GM19328 (cell line): Measurements from ENCODE around the gene CHTF18.

ENCODE experiments used
- ATAC-seq: cut with Tn5 transposase; IDR thresholded peaks from one replicate; pipeline ENCODE4 v1.9.1; 2021; ENCODE audit warnings: mild to moderate bottlenecking, moderate library complexity; ENCODE audit not compliant: unreplicated experiment

Gene CHTF18

DNA sequence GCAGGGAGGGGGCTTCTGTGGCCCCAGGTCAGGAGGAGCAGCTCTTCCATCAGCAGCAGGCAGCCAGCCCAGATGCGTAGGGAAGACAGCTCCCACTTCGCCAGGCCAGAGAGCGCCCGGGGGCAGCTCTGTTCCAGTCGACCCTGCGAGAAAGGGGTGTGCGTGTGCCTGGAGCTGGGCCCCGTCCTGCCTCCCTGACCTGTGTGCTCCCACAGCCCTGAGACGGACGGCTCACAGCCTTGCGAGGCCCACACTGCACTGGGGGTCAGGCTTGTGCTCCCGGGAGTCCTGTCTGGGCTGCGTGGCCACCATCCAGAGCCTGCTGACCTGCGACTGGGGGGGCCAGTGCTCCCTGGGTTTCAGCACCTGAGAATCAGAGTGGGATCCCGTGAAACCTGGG is 28.4 kb upstream of the CHTF18 start:
- no peak for ATAC-seq

GRCh38 chr16:760545-761343 is 27.7 kb upstream of the CHTF18 start, which contains the start of gene MSLN:
TSS of gene MSLN (plus strand) at chr16:760734. CDS start at chr16:762681, 1,947 bp downstream.
- no peak for ATAC-seq

GRCh38 chr16:761625-762513 is 26.6 kb upstream of the CHTF18 start:
- ATAC-seq = no peak

DNA sequence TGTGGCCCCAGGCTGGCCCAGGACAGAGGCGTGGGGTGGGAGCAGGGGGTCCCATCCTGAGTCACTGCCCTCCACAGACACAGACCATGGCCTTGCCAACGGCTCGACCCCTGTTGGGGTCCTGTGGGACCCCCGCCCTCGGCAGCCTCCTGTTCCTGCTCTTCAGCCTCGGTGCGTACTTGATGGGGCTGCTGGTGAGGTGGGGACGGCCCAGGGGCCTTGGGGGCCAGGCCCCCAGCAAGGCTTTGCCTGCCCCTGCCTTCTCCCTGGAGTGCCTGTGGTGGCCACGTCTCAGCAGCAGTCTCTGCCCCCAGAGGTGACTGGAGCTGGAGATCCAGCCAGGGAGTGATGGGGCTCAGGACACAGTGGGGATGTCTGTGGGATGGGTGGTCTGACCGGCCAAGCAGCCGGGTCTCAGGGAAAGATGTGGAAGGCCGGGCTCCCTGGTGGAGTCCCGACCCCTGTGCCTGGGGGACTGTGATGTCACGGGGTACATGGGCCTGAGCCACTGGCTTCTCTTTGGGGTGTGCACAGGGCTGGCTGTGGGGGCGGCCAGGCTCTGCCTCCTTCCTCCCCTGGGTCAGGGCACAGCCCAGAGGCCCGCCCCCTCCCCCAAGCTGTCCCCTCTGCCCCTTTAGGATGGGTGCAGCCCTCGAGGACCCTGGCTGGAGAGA is 25.7 kb upstream of the CHTF18 start:
- no peak for ATAC-seq

DNA sequence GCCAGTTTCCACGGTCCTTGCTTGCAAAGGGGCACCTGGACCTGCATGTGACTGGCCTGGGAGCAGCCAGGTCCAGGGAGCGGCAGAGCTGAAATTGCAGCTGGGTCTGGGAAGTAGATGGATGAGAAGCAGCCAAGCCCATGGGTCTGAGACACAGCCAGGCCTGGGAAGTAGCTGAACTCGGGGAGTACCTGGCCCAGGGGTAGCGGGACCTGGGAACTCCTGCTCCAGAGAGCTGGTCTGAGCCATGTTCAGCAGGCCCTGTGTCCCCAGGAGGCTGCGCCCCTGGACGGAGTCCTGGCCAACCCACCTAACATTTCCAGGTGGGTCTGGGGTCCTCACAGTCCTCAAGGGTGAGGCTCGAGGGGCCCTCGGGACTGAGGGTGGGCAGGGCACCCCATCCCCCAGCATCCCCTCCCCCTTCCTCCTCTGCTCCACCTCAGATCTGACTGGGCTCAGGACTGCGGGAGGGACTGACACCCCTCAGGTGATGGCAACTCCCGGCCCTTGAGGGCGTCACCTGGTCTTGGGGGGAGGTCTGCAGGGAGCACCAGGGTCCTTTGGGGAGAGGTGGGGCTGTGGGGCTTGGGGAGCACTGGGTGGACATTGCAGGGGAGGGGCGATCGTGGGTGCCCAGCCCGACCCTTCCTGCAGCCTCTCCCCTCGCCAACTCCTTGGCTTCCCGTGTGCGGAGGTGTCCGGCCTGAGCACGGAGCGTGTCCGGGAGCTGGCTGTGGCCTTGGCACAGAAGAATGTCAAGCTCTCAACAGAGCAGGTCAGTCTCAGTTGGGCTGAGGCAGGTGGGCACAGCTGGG is 24.8 kb upstream of the CHTF18 start:
- no peak for ATAC-seq

DNA sequence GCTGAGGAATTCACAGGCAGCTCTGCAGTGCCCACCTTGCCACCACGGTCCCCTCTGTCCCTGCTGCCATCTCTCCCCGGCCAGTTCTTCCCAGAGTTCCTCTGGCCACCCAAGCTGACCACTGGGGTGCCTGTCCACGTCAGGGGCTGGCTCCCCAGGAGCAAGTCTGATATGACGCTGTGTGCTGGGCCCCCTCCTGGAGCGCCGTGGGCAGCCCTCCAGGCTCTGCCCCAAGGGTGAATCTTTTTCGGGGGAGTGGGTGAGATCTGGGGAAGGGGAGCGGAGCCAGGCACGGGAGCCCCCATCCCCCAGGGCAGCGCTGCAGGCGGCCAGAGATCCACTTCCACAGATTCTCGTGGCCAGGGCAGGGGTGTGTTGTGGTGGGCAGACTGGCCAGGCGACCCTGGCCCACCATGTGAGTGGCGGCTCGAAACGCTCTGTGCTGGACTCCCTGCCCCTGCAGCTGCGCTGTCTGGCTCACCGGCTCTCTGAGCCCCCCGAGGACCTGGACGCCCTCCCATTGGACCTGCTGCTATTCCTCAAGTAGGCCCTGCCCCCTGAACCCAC is 24.2 kb upstream of the CHTF18 start:
- no peak for ATAC-seq

DNA sequence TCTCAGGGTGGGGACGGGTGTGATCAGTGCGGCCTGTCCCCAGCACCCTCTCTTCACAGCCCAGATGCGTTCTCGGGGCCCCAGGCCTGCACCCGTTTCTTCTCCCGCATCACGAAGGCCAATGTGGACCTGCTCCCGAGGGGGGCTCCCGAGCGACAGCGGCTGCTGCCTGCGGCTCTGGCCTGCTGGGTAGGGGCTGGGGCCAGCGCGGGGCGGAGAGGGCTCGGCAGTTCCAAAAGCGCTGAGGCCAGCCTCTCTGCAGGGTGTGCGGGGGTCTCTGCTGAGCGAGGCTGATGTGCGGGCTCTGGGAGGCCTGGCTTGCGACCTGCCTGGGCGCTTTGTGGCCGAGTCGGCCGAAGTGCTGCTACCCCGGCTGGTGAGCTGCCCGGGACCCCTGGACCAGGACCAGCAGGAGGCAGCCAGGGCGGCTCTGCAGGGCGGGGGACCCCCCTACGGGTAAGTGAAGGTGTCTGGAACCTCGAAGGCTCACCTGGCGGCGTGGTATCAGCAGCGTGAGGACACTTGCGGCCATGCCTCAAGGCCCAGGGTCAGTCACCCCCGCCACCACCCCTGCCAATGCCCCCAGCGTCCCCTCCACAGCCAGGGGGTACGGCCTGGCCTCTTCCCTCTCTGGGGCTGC is 23.5 kb upstream of the CHTF18 start:
- ATAC-seq = no peak

DNA sequence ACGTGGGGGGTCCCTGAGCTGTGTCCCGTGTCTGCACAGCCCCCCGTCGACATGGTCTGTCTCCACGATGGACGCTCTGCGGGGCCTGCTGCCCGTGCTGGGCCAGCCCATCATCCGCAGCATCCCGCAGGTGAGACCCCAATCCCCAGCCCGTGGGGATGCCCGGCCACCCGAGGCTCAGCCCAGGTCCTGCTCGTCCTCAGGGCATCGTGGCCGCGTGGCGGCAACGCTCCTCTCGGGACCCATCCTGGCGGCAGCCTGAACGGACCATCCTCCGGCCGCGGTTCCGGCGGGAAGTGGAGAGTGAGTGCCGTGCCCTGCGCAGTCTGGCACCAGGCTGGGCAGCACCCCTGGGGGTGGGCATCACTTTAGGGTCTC is 22.9 kb upstream of the CHTF18 start:
- no peak for ATAC-seq

- no peak for ATAC-seq
Measured at GRCh38 chr16:766008-766819, 22.2 kb upstream of the CHTF18 start.

- no peak for ATAC-seq
Measured at GRCh38 chr16:766820-767640, 21.4 kb upstream of the CHTF18 start.

- ATAC-seq = no peak
Measured at GRCh38 chr16:767743-768235, 20.6 kb upstream of the CHTF18 start.

GRCh38 chr16:768428-768827 is 20.0 kb upstream of the CHTF18 start:
- ATAC-seq = no peak

DNA sequence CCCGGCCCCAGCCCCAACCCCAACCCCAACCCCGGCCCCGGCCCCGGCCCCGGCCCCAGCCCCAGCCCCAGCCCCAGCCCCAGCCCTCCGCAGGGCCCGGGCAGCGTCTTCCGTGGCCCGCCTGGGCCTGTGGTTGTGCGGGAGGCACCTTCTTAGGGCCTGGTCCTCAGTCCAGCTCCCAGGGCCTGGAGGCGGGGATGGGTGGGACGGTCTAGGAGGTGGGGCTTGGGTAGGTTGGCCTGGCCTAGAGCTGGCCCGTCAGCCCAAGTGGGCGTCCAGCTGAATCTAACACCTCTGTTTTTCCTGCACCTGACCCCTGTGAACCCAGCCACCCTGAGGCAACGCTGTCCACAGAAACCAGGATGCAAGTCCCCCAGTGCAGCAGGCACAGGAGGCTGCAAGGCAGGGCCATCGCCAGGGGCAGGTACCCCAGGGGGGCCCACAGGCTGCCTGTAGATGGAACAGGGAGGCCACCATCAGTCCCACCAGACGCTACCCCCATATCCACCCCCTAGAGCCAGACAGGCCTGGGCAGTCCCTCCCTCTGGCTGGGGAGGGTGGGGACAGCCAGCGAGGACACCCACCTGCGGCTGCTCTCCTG is 19.1 kb upstream of the CHTF18 start:
- no peak for ATAC-seq

- no peak for ATAC-seq
Measured at GRCh38 chr16:769934-770333, 18.5 kb upstream of the CHTF18 start.

DNA sequence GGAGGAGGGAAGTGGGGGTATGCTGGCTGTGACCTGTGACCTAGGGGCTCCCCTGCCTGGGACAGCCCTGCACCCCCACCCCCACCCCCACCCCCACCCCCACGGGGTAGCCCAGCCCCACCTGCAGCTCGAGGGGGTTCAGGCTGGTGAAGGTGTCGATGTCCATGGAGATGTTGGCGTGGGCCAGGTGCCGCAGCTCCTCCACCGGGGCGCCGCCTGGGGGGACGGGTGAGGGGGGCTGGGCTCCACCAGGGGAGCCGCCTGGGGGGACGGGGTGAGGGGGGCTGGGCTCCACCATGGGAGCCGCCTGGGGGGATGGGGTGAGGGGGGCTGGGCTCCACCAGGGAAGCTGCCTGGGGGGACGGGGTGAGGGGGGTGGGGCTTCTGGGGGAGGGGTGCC is 18.0 kb upstream of the CHTF18 start:
- no peak for ATAC-seq

- ATAC-seq = no peak
Measured at GRCh38 chr16:772959-773358, 15.5 kb upstream of the CHTF18 start.
